Stimulated activated naive CD8-positive, alpha-beta T cell treated with anti-CD3 and anti-CD28 coated beads, Interleukin-15, amount 100 ng/mL, for 72 hours (primary cell): ENCODE results near the gene MYH6.

Experiments
- ATAC-seq: fragments of 150-1000 bp; cut with Tn5 transposase; 2 replicates; pipeline ENCODE4 v1.10.0; 2021; ENCODE audit warnings: mild to moderate bottlenecking, moderate library complexity
- DNase-seq, 2 donors: peaks; one replicate each; pipeline ENCODE4 v3.0.0; 2021 to 2022
- H3K27ac Mint-ChIP-seq, 2 donors: one replicate each; pipeline ENCODE4 v1.8.0; 2022; ENCODE audit warnings: mild to moderate bottlenecking in 2 of 2, mixed read lengths in 2 of 2, moderate library complexity in 2 of 2
- H3K27me3 Mint-ChIP-seq: one replicate; pipeline ENCODE4 v1.8.0; 2022; ENCODE audit warnings: mixed read lengths
- H3K4me1 Mint-ChIP-seq: one replicate; pipeline ENCODE4 v1.8.0; 2022; ENCODE audit warnings: mild to moderate bottlenecking, mixed read lengths
- H3K4me3 Mint-ChIP-seq, 2 donors: one replicate each; pipeline ENCODE4 v1.8.0; 2022; ENCODE audit warnings: mild to moderate bottlenecking in 2 of 2, mixed read lengths in 2 of 2, moderate library complexity in 1 of 2
- H3K9me3 Mint-ChIP-seq, 2 donors: one replicate each; pipeline ENCODE4 v1.8.0; 2022; ENCODE audit warnings: mixed read lengths in 2 of 2

The MYH6 gene

DNA sequence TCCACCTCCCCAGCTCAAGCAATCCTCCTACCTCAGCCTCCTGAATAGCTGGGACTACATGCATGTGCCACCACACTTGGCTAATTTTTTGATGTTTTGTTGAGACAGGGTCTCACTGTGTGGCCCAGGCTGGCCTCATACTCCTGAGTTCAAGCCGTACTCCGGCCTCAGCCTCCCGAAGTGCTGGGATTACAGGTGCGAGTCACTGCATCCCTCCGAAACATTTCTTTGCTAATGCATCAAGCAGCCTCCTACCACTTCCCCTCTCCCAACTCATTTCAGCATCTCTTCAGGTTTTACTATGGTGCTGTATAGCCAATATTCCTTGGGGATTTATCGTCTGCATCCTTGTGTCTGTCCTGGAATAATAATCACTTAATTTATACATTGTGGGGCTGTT, 53.1 kb downstream of the MYH6 start:
- H3K27ac Mint-ChIP-seq, result no peak overlapping the region
- H3K4me1 Mint-ChIP-seq, result no peaks in the 10 kb centered on the region
- H3K27me3 Mint-ChIP-seq, result peaks cover 32% of the 10 kb centered on the region
- H3K4me3 Mint-ChIP-seq, result no peak overlapping the region
- no peak for ATAC-seq
- DNase-seq, result no peak
- H3K9me3 Mint-ChIP-seq, result no peaks in the 10 kb centered on the region

DNA sequence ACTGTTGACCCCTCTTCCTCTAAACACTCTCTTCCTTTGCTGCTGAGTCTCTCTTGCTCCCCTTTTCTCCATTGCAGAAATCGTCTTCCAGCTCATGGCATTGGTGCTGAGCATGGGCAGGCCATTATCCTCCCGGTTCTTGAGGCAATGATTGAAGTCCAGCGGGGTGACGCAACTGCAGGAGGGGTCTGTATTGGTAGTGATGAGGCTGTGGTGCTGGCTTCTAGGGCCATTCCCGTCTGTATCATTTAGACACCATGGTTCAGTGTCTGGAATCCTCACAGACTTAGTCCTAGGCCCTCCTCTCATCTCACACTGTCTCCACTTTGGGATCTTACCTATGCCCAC, 54.7 kb downstream of the MYH6 start:
- Mint-ChIP-seq H3K4me1 (no peaks in the 10 kb centered on the region), H3K9me3 (no peaks in the 10 kb centered on the region), H3K27ac (no peak overlapping the region), H3K27me3 (peaks cover 32% of the 10 kb centered on the region), H3K4me3 (peak overlapping the region in 1 of 2 donors; percentile 77)
- no peak for ATAC-seq
- no peak for DNase-seq

DNA sequence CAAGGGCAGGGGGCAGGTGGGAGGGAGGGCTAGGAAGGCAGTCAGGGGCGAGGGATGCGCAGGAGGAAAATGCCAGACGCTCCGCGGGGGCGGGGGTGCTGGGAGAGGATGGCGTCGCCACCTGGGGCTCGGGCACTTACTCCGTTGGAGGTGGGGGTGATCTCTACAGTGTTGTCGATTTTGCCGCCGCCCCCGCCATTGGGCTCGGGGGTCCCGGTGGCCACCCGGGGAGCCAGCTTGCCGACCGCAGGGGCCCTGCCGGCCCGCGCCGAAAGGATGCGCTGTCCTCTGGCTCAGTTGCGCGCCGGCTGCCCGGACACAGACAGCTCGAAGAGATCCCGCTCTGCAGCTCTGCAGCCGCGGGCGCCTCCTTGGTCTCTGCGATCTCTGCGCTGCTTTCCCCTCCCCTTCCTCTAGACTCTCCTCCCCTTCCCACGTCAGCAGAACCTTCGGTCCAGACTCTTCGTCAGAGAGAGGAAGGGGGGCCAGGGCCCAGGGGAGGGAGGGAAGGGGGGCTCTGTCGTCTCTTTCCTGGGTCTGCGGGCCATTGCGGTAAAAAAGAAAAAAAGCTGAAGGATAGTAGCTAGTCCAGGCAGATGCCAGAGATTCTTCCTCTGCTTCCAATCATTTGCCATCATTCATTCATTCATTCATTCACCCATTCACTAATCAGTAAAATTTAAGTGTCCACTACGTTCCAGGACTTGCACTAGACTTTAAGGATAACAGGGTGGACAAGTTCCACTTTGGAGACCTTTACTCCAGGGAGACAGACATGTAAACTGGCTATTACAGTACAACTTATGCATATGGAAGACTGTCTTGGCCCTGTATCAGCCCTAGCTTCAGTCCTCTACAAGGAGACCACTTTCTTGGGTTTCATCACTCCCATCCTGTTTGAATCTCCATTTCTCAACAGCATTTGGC, 55.3 kb downstream of the MYH6 start, which contains the start of gene SLC22A17:
Gene SLC22A17 (minus strand): TSS at position 382 of the 927 bp plus-strand sequence.
- peak; percentile 92 for ATAC-seq
- DNase-seq, result peak; percentile 52 to 57
- Mint-ChIP-seq H3K27ac (no peak within 1 kb of the TSS), H3K27me3 (peaks cover 32% of the 10 kb centered on the region), H3K4me3 (peak within 1 kb of the TSS; percentile 74 to 77), H3K4me1 (no peaks in the 10 kb centered on the region), H3K9me3 (no peaks in the 10 kb centered on the region)

DNA sequence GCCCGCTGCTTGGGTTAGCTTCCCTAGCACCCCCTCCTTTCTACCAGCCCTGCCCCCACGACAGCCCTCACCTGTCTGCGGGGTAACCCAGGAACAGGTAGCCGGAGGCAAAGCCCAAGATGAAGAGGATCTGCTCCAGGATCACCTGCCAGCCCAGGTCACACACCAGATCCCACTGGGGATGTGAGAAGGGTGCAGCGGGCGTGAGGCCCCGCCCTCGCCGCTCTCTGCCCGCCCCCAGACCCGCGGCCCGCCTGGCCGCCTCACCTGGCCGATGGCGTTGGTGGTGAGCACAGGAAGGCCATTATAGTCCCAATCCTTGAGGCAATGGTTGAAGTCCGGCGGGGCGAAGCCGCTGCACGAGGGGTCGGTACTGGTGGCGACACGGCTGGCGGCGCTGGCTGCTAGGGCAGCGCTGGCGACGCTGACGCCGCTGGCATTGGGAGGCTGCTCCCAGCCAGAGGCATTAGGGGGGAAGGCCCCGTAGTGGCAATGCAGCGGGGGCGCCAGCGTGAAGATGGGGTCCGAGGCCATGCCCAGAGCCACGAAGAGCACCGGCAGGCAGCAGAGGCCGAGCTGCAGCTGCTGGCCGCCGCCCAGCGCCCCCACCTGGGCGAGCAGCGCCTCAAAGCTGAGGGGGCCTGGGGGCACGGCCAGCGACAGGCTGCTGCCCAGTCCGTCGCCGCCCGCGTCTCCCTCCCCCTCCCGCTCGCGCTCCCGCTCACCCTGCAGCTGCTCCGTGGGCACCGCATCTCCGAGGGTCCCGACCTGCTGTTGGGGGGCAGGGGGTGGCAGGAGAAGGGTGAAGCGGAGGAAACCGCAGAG, 56.2 kb downstream of the MYH6 start:
- Mint-ChIP-seq H3K4me3 (peak overlapping the region; percentile 74 to 77), H3K27me3 (peaks cover 32% of the 10 kb centered on the region), H3K27ac (no peak overlapping the region), H3K9me3 (no peaks in the 10 kb centered on the region), H3K4me1 (no peaks in the 10 kb centered on the region)
- DNase-seq, result no peak
- ATAC-seq, result peak; percentile 50

DNA sequence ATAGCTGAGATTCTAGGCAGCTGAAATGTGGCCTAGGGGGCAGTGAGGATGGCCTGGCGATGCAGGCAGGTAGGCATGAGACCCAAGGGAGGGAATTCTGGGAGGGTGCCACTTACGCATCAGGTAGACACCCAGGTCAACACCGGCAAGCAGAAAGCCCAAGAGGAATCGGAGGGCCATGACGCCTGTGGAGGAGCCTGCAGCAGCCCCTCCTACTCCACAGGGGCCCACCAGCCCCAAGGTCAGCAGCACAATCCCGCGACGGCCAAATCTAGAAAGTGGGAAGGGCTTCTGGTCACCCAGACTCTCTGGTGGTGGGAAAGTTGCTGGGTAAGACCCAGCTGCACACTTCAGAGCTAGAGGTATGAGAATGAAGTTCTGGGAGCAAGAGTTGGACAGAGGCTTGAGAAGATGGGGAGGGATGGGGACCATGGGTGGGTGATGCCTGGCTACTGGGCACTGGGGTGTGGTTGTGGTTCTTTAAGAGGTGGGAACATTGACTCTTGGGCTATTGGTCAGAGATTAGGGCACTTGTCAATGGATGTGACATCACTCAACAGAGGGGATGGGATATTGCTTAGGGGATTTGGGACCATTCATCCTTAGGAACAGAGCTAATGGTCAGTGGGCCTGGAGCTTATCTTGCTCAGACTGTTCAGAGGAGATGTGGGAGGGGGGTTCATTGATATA, 58.8 kb downstream of the MYH6 start:
- H3K4me1 Mint-ChIP-seq, result no peaks in the 10 kb centered on the region
- H3K4me3 Mint-ChIP-seq, result no peak overlapping the region
- ATAC-seq (no peak), DNase-seq (no peak)
- H3K27me3 Mint-ChIP-seq, result peaks cover 28% of the 10 kb centered on the region
- H3K9me3 Mint-ChIP-seq, result no peaks in the 10 kb centered on the region
- H3K27ac Mint-ChIP-seq, result peak overlapping the region in 1 of 2 donors; percentile 22

DNA sequence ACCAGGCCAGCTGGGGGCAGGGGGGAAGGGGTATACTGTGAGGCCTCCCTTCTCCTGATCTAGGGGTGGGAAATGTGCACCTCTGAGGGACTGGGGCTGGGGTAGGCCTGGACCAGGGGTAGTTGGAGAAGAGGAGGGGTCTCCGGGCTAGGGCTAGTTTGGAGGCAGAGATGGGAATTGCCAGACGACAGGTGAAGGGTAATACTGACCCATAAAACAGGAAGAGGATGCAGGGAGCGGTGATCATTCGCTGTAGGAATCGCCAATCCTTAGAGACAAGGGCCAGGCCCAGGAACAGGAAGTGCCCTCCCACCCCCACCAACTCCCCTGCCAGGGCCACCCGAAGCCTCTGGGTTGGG, 59.8 kb downstream of the MYH6 start:
- no peaks in the 10 kb centered on the region for H3K4me1 Mint-ChIP-seq
- no peaks in the 10 kb centered on the region for H3K9me3 Mint-ChIP-seq
- DNase-seq, result no peak
- ATAC-seq, result no peak
- no peak overlapping the region for H3K27ac Mint-ChIP-seq
- peaks cover 18% of the 10 kb centered on the region for H3K27me3 Mint-ChIP-seq
- H3K4me3 Mint-ChIP-seq, result no peak overlapping the region

DNA sequence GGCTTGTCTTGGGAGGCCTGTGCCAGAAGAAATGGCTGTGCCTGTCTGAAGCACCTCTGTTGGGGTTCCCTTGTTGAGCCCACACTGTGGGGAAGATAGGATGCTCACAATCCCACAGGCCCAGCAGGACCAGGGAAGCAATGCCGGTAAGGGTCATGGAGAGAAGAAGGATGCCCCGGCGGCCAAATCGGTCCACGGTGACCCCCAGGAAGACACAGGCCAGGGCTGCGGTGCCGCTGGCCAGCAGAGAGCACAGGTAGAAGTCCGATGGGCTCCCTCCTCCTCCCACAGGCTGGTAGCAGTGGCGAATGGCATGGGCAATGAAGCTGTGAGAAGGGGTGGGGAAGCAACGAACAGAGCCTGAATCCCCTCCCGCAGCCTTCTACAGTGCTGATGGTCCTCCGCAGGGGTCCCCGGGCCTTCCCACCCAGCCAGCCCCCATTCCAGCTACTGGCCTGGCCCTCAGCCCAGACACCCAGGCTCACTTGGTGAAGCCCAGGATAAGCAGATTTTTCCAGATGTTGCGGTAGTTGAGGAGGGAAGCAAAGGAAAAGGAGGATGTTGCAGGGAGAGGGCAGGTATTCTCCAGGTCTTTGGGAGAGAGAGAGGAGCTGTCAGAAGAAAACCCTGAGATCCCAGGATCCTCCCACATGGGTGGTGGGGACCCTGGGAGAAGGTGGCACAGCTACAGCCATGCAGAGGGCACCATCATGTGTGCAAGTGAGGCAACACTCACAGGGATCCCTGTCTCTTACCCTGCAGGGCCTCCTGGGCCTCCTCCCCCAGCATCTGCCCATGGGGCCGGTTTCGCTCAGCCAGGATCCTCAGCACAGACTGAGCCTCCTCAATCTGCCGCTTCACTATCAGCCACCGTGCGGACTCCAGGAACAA, 60.4 kb downstream of the MYH6 start:
- Mint-ChIP-seq H3K4me3 (no peak overlapping the region), H3K9me3 (no peaks in the 10 kb centered on the region), H3K27ac (peak overlapping the region in 1 of 2 donors; percentile 62), H3K27me3 (peaks cover 13% of the 10 kb centered on the region), H3K4me1 (no peaks in the 10 kb centered on the region)
- DNase-seq, result no peak
- no peak for ATAC-seq

DNA sequence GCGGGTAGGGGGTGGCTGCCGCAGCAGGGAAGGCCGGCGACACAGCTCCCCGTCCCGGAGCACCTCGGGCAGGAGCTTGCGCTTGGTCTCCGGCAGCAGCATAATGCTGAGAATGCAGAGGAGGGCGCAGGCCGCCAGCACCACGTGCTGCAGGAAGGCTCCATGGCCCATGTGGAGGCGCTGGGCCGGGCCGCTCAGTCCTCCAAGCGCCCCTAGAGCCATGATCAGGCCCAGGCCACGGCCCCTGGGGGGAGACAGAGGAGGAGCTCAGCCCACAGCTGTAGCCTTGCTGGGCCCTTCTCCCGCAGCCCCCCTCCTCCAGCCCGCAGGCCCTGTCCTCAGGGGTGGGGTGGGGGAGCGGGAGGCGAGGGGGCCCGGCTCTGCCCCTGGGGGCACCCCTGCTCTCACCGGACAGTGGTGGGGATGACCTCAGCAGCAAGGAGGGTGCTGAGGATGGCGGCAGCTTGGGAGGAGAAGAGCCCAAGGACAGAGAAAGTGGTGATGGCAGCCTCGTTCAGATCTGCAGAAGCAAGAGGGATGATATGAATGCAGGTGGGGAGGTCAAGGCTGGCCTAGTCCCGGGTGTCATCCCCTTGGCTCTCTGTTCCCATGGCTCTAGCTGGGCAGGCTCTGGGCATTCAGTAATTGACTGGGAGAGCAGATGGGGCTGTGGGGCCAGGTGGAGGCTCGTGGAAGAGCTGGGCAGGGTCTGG, 61.2 kb downstream of the MYH6 start:
- ATAC-seq (peak; percentile 42), DNase-seq (no peak)
- H3K27ac Mint-ChIP-seq, result peak overlapping the region in 1 of 2 donors; percentile 62
- H3K4me3 Mint-ChIP-seq, result no peak overlapping the region
- no peaks in the 10 kb centered on the region for H3K9me3 Mint-ChIP-seq
- H3K4me1 Mint-ChIP-seq, result no peaks in the 10 kb centered on the region
- peaks cover 13% of the 10 kb centered on the region for H3K27me3 Mint-ChIP-seq

DNA sequence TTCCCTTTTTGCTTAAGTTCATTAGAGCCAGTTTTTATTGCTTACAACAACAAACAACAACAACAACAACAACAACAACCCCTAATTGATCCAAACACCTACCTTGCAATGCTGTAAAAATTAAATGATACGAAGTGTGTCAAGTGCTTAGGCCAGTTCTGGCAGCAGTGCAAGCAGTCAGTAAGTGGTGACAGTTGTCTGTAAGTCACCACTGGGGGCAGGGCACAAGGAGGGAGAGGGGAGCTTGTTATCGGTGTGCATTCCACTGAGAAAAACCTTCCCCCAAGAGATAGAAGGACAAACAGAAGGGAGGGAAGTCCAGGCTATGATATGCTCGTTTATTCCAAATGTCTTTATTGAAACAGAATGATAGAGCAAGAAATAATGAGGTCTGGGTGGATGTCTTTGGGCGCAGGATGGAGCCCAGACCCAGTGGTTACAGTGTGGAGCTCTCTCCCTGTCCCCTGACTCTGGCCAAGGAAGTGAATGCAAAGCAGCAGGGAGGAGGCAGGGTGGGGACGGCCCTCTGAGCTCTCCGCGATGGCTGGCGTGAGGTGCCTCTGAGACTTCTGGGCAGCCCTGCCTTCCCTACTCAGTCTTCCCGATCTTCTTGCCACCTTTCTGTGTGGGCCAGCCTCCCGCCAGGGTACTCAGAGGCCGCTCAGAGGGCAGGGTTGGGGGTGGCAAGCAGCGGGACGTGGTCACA, 61.9 kb downstream of the MYH6 start:
- Mint-ChIP-seq H3K27ac (no peak overlapping the region), H3K9me3 (no peaks in the 10 kb centered on the region), H3K4me1 (no peaks in the 10 kb centered on the region), H3K4me3 (no peak overlapping the region), H3K27me3 (peaks cover 9% of the 10 kb centered on the region)
- ATAC-seq (peak; percentile 15), DNase-seq (no peak)

DNA sequence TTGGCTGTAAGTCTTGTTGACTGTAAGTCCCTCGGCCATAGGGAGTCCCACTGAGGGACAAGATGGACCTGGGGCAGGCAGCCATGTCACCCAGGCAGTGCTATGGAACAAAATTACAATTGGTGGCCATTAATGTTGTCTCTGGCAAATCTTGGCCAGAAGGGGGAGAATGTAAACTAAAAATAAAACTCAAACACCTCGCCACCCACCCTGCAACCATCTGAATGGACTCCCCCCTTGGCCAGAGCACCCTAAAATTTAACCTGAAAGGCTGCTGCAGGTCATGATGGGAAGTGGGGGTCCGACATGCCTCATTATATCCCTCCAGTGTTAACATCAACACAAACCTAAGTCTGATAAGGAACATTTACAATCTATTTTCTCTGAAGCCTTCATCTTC, 63.6 kb downstream of the MYH6 start:
- no peaks in the 10 kb centered on the region for H3K27me3 Mint-ChIP-seq
- ATAC-seq, result no peak
- DNase-seq, result no peak

DNA sequence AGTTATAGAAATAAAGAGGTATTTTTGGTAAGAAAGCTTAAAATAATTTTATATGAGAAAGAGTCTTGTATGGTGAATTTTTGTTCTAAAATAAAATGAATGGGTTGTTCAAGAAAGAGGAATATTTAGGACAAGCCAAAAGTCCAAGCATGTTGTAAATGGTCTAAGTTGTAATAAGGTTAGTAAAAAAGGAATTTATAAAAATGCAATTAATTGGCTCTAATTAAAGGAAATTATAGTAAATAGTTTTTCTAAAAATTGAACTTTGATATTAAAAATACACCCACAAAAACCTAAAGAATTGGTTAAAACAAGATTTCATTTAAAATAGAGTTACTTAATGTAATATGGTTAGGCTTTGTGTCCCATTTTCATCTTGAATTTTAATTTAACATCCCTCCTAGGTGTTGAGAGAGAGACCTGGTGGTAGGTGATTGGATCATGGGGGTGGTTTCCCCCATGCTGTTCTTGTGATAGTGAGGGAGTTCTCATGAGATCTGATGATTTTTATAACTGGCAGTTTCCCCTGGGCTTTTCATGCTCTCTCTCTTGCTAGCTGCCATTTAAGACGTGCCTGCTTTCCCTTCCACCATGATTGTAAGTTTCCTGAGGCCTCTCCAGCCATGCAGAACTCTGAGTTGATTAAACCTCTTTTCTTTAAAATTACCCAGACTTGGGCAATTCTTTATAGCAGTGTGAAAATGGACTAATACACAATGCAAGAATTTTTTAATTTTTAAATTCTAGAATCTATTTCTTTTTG, 68.4 kb downstream of the MYH6 start:
- ATAC-seq, result no peak
- Mint-ChIP-seq H3K27me3 (peaks cover 22% of the 10 kb centered on the region), H3K4me1 (no peaks in the 10 kb centered on the region), H3K9me3 (no peaks in the 10 kb centered on the region), H3K4me3 (no peak overlapping the region), H3K27ac (no peak overlapping the region)
- DNase-seq, result no peak

More for the DNA sequence above, 63.6 kb downstream of the MYH6 start:
- Mint-ChIP-seq H3K27ac (no peak overlapping the region), H3K4me1 (no peaks in the 10 kb centered on the region), H3K4me3 (no peak overlapping the region), H3K9me3 (no peaks in the 10 kb centered on the region)

DNA sequence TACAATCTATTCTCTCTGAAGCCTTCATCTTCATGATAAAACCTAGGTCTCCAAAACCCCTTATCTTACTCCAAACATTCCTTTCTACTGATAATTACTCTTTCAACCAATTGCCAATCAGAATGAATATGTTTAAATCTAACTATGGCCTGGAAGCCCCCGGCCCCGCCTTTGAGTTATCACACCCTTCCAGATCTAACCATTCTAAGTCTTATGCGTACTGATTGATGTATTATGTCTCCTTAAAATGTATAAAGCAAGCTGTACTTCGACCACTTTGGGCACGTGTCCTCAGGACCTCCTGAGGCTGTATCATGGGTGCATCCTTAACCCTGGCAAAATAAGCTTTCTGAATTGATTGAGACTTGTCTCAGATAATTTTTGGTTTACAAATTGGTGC, 72.5 kb downstream of the MYH6 start:
- DNase-seq, result no peak
- Mint-ChIP-seq H3K27ac (peak overlapping the region in 1 of 2 donors; percentile 14), H3K4me1 (no peaks in the 10 kb centered on the region), H3K4me3 (no peak overlapping the region), H3K9me3 (no peaks in the 10 kb centered on the region), H3K27me3 (peaks cover 26% of the 10 kb centered on the region)
- no peak for ATAC-seq
